Brain microvascular endothelial cell (primary cell): ENCODE results near the gene MACROD2.
A peak's percentile ranks its signal among the peaks of the same experiment; 100 is the strongest.
"Not testable (repeated sequence)": the region's sequence is repeated elsewhere in the genome, so short reads cannot be mapped to it uniquely, and the experiment has no call there.

Source experiments
- DNase-seq: peaks from one replicate; pipeline ENCODE4 v3.0.0-alpha.2; 2020
- H3K27ac ChIP-seq: fragments of 250-450 bp; sonication (Bioruptor Pico); 2 replicates; pipeline ENCODE4 v1.5.1; 2020; ENCODE audit warnings: mild to moderate bottlenecking, moderate library complexity
- H3K27me3 ChIP-seq: fragments of 250-450 bp; sonication (Bioruptor Pico); replicated peaks from 2 replicates; pipeline ENCODE4 v1.5.1; 2020; ENCODE audit warnings: mild to moderate bottlenecking
- H3K36me3 ChIP-seq: fragments of 250-450 bp; sonication (Bioruptor Pico); replicated peaks from 2 replicates; pipeline ENCODE4 v1.5.1; 2020; ENCODE audit warnings: mild to moderate bottlenecking
- H3K4me3 ChIP-seq: 2 replicates; pipeline ENCODE4 v1.5.1; 2011; ENCODE audit warnings: low read depth, mild to moderate bottlenecking, control low read depth, low read length, moderate library complexity
- CTCF ChIP-seq: IDR thresholded peaks from 2 replicates; pipeline ENCODE4 v1.5.1; 2011; ENCODE audit warnings: low read depth, mild to moderate bottlenecking, moderate library complexity, low read length, control low read depth, inconsistent platforms; ENCODE audit errors: missing control alignments
- in situ Hi-C: cut with HindIII; loops from 2 replicates; pipeline ENCODE4 v1.10.0; 2017; ENCODE audit warnings: low sequenced_read_pairs, low pct_ligation_motif_present

The MACROD2 gene

GRCh38 chr20:15523400-15523799 lies 1528.1 kb downstream of the MACROD2 start:
- no peak for TF ChIP-seq CTCF
- no peak overlapping the region for H3K27ac ChIP-seq
- no peak overlapping the region for H3K4me3 ChIP-seq
- in situ Hi-C loops: no loop called here
- no peaks in the 10 kb centered on the region for H3K36me3 ChIP-seq
- DNase-seq: no peak
- H3K27me3 ChIP-seq: no peaks in the 10 kb centered on the region

GRCh38 chr20:15528391-15529111 lies 1533.2 kb downstream of the MACROD2 start:
- H3K27me3 ChIP-seq: no peaks in the 10 kb centered on the region
- peak; percentile 67 for DNase-seq
- no peaks in the 10 kb centered on the region for H3K36me3 ChIP-seq
- H3K4me3 ChIP-seq: no peak overlapping the region
- TF ChIP-seq CTCF: no peak
- H3K27ac ChIP-seq: no peak overlapping the region
- in situ Hi-C loops: no loop called here

GRCh38 chr20:15535863-15536262 lies 1540.5 kb downstream of the MACROD2 start:
- Histone ChIP-seq H3K27ac (no peak overlapping the region), H3K4me3 (no peak overlapping the region), H3K36me3 (no peaks in the 10 kb centered on the region), H3K27me3 (no peaks in the 10 kb centered on the region)
- no peak for DNase-seq
- in situ Hi-C loops: no loop called here
- no peak for TF ChIP-seq CTCF

GRCh38 chr20:15537200-15537599 lies 1541.9 kb downstream of the MACROD2 start:
- H3K27ac ChIP-seq, in situ Hi-C loops, H3K27me3 ChIP-seq: not testable (repeated sequence)

GRCh38 chr20:15542655-15543054 lies 1547.3 kb downstream of the MACROD2 start:
- no peak overlapping the region for H3K4me3 ChIP-seq
- TF ChIP-seq CTCF: no peak
- no peaks in the 10 kb centered on the region for H3K36me3 ChIP-seq
- no peaks in the 10 kb centered on the region for H3K27me3 ChIP-seq
- DNase-seq: no peak
- in situ Hi-C loops: no loop called here
- H3K27ac ChIP-seq: no peak overlapping the region

More at GRCh38 chr20:15537200-15537599, 1541.9 kb downstream of the MACROD2 start:
- H3K4me3 ChIP-seq, H3K36me3 ChIP-seq, DNase-seq: not testable (repeated sequence)

- DNase-seq: no peak
- H3K27ac ChIP-seq: no peak overlapping the region
- no peaks in the 10 kb centered on the region for H3K27me3 ChIP-seq
- in situ Hi-C loops: no loop called here
- no peak for TF ChIP-seq CTCF
- no peak overlapping the region for H3K4me3 ChIP-seq
- no peaks in the 10 kb centered on the region for H3K36me3 ChIP-seq
These were observed 1549.4 kb downstream of the MACROD2 start for GRCh38 chr20:15544742-15545141.
